HCT116 (cell line): ENCODE measurements around the gene CDK5RAP2.

Experiments used
- CEBPB ChIP-seq: IDR thresholded peaks from 2 replicates; pipeline ENCODE4 v1.6.1; 2012; ENCODE audit warnings: low read depth
- ELF1 ChIP-seq: IDR thresholded peaks from 2 replicates; pipeline ENCODE4 v1.6.1; 2012; ENCODE audit warnings: low read depth, borderline replicate concordance
- EZH2 ChIP-seq: fragments of 200-600 bp; sonication (generic); IDR thresholded peaks from 2 replicates; pipeline ENCODE4 v1.6.1; 2017; ENCODE audit warnings: antibody characterized with exemption, mixed run types
- EZH2phosphoT487 ChIP-seq: fragments of 200-600 bp; IDR thresholded peaks from 2 replicates; pipeline ENCODE4 v1.6.1; 2018; ENCODE audit warnings: antibody characterized with exemption, borderline replicate concordance
- JUND ChIP-seq: IDR thresholded peaks from 2 replicates; pipeline ENCODE4 v1.6.1; 2012
- POLR2A ChIP-seq: IDR thresholded peaks from 2 replicates; pipeline ENCODE4 v1.7.0; 2011; ENCODE audit warnings: borderline replicate concordance; ENCODE audit not compliant: insufficient read depth, insufficient read length; ENCODE audit errors: extremely low read depth
- SIN3A ChIP-seq: IDR thresholded peaks from 2 replicates; pipeline ENCODE4 v1.6.1; 2012; ENCODE audit warnings: low read depth
- SP1 ChIP-seq: IDR thresholded peaks from 2 replicates; pipeline ENCODE4 v1.6.1; 2012; ENCODE audit warnings: low read depth
- ZFX ChIP-seq: fragments of 450-650 bp; IDR thresholded peaks from 2 replicates; pipeline ENCODE4 v1.6.1; 2017
- ZNF274 ChIP-seq: fragments of 200-500 bp; sonication (Bioruptor generic); IDR thresholded peaks from 2 replicates; pipeline ENCODE4 v1.6.1; 2014; ENCODE audit warnings: mild to moderate bottlenecking, low read depth, low read length, inconsistent platforms
- TF ChIP-seq, protein P1 (sequence below), 3 experiments: fragments of 200-600 bp in 1 of 3; sonication (generic) in 1 of 3; IDR thresholded peaks in 2 of 3; conservative IDR thresholded peaks in 1 of 3; 2 replicates each; pipeline ENCODE4 v1.5.1; 2012 to 2017; ENCODE audit warnings: low read depth in 2 of 3, low read length in 2 of 3, antibody characterized with exemption in 1 of 3, borderline replicate concordance in 1 of 3, control low read depth in 1 of 3, mild to moderate bottlenecking in 1 of 3, mixed read lengths in 1 of 3, mixed run types in 1 of 3, moderate library complexity in 1 of 3; ENCODE audit not compliant: insufficient read depth in 1 of 3
- TF ChIP-seq, protein P2 (sequence below): IDR thresholded peaks from 2 replicates; pipeline ENCODE4 v1.6.1; 2012
- TF ChIP-seq, protein P3 (sequence below): IDR thresholded peaks from 2 replicates; pipeline ENCODE4 v1.6.1; 2012; ENCODE audit warnings: low read depth
- TF ChIP-seq, protein P4 (sequence below): IDR thresholded peaks from 2 replicates; pipeline ENCODE4 v1.6.1; 2011; ENCODE audit warnings: mild to moderate bottlenecking, low read length, moderate library complexity; ENCODE audit not compliant: insufficient replicate concordance; ENCODE audit errors: extremely low read depth

DNA sequence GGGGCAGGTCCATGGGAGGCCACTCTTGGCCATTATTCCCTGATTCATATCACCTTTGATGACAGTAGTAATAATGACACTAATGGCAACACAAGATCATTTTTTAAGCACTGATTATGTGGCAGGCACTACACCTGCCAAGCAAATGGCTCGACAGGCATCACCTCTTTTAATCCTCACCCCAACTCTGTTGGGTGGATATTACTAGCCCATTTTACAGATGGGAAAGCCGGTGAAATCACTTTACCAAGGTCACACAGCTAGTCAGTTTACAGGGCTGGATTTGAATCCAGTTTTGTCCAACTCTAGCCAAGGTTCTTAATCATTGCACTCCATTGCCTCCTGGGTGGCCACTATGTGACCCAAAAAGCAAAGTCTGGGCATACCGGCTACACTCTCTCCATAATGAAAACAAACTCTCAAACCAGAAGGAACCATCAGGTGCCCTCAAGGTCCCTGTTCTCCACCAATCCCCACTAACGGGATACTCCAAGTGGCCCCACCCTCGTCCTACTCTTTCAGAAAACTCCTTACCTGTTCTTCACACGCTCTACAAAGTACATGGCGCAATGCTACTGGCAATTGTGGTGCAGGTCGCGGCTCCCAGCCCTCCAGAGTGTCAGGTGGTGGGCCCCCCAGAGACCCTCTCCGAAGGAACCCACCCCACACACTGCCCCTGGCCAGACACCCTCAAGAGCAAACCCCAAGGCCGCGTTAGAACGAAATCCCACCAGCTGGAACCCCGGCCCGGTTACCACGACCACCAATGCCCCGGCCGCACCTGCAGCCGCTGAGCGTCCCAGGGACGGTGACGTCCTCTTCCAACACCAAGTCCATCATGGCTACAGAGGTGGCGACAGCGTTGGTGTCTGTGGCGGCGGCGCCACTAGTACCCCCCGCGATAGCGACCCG is 572 bp downstream of the CDK5RAP2 start:
- TF ChIP-seq ZFX (no peak), POLR2A (no peak), EZH2 (no peak), ZNF274 (no peak), CEBPB (no peak), EZH2phosphoT487 (no peak), ELF1 (no peak), SP1 (no peak), SIN3A (no peak; the same call in 1 of the 2 replicates), JUND (no peak)
- TF ChIP-seq, protein P1, sequence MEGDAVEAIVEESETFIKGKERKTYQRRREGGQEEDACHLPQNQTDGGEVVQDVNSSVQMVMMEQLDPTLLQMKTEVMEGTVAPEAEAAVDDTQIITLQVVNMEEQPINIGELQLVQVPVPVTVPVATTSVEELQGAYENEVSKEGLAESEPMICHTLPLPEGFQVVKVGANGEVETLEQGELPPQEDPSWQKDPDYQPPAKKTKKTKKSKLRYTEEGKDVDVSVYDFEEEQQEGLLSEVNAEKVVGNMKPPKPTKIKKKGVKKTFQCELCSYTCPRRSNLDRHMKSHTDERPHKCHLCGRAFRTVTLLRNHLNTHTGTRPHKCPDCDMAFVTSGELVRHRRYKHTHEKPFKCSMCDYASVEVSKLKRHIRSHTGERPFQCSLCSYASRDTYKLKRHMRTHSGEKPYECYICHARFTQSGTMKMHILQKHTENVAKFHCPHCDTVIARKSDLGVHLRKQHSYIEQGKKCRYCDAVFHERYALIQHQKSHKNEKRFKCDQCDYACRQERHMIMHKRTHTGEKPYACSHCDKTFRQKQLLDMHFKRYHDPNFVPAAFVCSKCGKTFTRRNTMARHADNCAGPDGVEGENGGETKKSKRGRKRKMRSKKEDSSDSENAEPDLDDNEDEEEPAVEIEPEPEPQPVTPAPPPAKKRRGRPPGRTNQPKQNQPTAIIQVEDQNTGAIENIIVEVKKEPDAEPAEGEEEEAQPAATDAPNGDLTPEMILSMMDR (IDR thresholded peaks at IDR 0.05 in 2 of 3, conservative IDR thresholded peaks at IDR 0.05 in 1 of 3; ENCODE audit: borderline replicate concordance in 1 of 3, insufficient read depth in 1 of 3, low read depth in 2 of 3, low read length in 2 of 3): no peak
- TF ChIP-seq, protein P2, sequence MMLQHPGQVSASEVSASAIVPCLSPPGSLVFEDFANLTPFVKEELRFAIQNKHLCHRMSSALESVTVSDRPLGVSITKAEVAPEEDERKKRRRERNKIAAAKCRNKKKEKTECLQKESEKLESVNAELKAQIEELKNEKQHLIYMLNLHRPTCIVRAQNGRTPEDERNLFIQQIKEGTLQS: no peak
- TF ChIP-seq, protein P3, sequence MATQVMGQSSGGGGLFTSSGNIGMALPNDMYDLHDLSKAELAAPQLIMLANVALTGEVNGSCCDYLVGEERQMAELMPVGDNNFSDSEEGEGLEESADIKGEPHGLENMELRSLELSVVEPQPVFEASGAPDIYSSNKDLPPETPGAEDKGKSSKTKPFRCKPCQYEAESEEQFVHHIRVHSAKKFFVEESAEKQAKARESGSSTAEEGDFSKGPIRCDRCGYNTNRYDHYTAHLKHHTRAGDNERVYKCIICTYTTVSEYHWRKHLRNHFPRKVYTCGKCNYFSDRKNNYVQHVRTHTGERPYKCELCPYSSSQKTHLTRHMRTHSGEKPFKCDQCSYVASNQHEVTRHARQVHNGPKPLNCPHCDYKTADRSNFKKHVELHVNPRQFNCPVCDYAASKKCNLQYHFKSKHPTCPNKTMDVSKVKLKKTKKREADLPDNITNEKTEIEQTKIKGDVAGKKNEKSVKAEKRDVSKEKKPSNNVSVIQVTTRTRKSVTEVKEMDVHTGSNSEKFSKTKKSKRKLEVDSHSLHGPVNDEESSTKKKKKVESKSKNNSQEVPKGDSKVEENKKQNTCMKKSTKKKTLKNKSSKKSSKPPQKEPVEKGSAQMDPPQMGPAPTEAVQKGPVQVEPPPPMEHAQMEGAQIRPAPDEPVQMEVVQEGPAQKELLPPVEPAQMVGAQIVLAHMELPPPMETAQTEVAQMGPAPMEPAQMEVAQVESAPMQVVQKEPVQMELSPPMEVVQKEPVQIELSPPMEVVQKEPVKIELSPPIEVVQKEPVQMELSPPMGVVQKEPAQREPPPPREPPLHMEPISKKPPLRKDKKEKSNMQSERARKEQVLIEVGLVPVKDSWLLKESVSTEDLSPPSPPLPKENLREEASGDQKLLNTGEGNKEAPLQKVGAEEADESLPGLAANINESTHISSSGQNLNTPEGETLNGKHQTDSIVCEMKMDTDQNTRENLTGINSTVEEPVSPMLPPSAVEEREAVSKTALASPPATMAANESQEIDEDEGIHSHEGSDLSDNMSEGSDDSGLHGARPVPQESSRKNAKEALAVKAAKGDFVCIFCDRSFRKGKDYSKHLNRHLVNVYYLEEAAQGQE: no peak
- TF ChIP-seq, protein P4, sequence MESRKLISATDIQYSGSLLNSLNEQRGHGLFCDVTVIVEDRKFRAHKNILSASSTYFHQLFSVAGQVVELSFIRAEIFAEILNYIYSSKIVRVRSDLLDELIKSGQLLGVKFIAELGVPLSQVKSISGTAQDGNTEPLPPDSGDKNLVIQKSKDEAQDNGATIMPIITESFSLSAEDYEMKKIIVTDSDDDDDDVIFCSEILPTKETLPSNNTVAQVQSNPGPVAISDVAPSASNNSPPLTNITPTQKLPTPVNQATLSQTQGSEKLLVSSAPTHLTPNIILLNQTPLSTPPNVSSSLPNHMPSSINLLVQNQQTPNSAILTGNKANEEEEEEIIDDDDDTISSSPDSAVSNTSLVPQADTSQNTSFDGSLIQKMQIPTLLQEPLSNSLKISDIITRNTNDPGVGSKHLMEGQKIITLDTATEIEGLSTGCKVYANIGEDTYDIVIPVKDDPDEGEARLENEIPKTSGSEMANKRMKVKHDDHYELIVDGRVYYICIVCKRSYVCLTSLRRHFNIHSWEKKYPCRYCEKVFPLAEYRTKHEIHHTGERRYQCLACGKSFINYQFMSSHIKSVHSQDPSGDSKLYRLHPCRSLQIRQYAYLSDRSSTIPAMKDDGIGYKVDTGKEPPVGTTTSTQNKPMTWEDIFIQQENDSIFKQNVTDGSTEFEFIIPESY: no peak
